ENCODE measurements around the gene HLCS.

HLCS gene

DNA sequence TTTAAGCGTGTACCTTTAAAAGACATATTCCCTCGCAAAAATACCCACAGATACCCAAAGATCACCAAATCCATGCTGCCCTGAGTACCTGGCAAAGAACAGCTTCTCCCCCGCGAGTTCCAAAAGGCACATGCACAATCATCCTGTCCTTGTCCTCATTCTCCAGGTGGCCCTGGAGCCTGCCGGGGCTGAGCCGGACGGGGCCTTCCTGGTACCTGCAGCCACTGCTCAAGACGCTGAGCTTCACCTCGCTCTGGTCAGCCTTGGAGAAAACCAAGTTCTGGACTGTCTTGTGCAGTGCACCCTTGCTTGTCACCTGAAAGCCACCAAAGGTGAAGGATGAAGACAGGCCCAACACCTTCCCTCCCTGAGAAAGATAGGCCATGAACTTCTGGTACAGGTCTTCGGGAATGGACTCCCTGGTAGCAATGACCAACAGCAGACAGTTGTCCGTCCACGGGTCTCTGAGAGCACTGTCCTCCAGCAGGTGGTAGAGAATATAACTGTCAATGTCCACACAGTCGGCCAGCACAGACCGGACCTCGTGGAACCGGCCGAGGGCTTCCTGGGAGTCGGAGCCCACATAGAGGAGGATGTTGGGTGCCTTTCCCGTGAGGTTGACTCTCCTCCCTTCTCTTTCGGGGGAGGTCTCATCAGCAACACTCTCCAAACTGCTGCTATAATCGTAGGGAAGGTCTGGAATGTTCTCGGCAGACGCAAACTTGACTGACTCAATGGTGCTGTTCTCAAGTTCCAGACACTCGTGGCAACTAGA, 29.9 kb downstream of the HLCS start:
- Histone ChIP-seq H3K9ac (ENCODE audit: low read depth, low read length) (no peak overlapping the region), H3K27me3 (ENCODE audit: control insufficient read depth, insufficient read depth, low read length) (no peaks in the 10 kb centered on the region), H3K4me1 (ENCODE audit: control insufficient read depth, insufficient read depth, low read length) (no peaks in the 10 kb centered on the region), H3K4me3 (ENCODE audit: low read depth, low read length) (no peak overlapping the region), H3K9me3 (ENCODE audit: control insufficient read depth, insufficient read depth, low read length) (no peaks in the 10 kb centered on the region), H3K36me3 (ENCODE audit: control insufficient read depth, insufficient read depth, low read length) (peaks cover 8% of the 10 kb centered on the region)

DNA sequence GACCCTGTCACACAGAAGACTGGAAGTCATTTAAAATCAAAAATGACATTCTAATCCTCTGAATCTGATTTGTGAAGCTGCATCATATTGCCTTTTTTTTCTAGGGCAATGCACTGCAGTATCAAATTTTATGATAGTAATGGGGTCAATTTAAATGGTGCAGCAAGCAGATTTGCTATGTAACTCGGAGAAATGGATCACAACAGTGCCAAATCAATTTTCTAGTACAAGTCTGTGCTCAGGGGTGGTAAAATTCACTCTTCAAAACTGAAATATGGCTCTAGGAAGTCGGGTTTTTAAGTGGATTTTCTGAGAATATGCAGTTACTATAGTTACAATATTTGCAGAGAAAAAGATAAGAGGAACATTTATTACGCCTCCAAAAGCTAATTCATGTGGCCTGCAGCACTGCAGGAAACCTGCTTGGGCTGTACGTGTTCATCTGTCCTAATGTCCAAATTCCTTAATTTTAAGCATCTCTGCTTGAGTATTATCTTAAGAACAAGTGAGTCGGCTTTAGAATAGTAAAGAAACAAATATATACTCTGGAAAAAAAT, 31.5 kb downstream of the HLCS start:
- no peaks in the 10 kb centered on the region for H3K4me1 ChIP-seq (ENCODE audit: control insufficient read depth, insufficient read depth, low read length)

DNA sequence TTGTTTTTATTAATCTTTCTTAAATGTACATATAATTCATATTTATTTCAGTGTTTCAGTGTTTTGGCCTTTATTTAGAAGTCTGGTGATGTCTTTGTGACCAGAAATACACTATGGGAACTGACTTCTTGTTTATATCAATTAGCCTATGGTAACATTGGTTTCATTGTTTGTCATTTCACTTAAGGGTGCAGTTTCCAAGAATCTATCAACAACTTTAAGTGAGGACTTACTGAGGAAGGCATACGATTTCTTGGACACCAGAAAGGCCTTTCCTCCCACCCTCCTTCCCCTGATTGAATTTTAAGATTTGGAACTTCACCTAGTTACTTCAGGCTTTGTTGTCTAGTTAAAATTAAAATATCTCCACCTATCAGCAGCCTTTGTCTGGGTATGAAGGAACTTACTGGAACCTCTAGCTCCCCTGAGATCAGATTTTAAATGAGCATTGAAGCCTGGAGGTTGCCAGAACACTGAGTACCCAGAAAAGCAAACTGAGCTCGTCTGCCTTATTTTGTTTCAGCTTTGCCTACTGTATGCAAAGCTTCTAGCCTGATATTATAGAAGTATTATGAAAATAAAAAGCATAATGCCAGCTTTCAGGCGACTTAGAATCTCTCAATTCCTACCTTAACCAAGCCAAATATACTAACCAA, 34.2 kb downstream of the HLCS start:
- Histone ChIP-seq H3K9me3 (ENCODE audit: control insufficient read depth, insufficient read depth, low read length) (no peaks in the 10 kb centered on the region), H3K4me1 (ENCODE audit: control insufficient read depth, insufficient read depth, low read length) (no peaks in the 10 kb centered on the region), H3K9ac (ENCODE audit: low read depth, low read length) (no peak overlapping the region), H3K4me3 (ENCODE audit: low read depth, low read length) (no peak overlapping the region), H3K36me3 (ENCODE audit: control insufficient read depth, insufficient read depth, low read length) (peaks cover 8% of the 10 kb centered on the region), H3K27me3 (ENCODE audit: control insufficient read depth, insufficient read depth, low read length) (no peaks in the 10 kb centered on the region)

More for the DNA sequence above, 31.5 kb downstream of the HLCS start:
- H3K4me3 ChIP-seq (ENCODE audit: low read depth, low read length): no peak overlapping the region
- H3K9me3 ChIP-seq (ENCODE audit: control insufficient read depth, insufficient read depth, low read length): no peaks in the 10 kb centered on the region
- no peak overlapping the region for H3K9ac ChIP-seq (ENCODE audit: low read depth, low read length)
- H3K27me3 ChIP-seq (ENCODE audit: control insufficient read depth, insufficient read depth, low read length): no peaks in the 10 kb centered on the region
- H3K36me3 ChIP-seq (ENCODE audit: control insufficient read depth, insufficient read depth, low read length): peaks cover 8% of the 10 kb centered on the region

DNA sequence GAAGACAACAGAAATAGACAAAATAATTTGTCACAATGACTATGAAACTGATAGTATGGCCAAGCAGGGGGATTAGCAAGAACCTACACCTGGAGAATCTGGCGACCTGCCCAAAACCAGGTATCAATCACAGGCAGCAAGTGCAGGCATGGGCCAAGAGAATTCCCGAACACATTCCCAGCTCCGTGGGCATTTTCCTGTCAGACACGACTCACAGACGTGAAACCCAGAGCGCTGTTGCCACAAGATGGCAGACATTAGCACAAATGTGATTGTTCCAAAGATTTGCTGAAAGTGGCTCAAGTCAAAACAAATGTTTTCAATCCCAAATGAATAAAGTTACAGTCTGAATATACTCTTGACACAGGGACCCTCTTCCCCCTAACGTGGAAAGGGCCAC, 36.8 kb downstream of the HLCS start:
- Histone ChIP-seq H3K36me3 (ENCODE audit: control insufficient read depth, insufficient read depth, low read length) (no peaks in the 10 kb centered on the region), H3K9ac (ENCODE audit: low read depth, low read length) (no peak overlapping the region), H3K9me3 (ENCODE audit: control insufficient read depth, insufficient read depth, low read length) (no peaks in the 10 kb centered on the region), H3K4me1 (ENCODE audit: control insufficient read depth, insufficient read depth, low read length) (no peaks in the 10 kb centered on the region), H3K4me3 (ENCODE audit: low read depth, low read length) (no peak overlapping the region), H3K27me3 (ENCODE audit: control insufficient read depth, insufficient read depth, low read length) (no peaks in the 10 kb centered on the region)

DNA sequence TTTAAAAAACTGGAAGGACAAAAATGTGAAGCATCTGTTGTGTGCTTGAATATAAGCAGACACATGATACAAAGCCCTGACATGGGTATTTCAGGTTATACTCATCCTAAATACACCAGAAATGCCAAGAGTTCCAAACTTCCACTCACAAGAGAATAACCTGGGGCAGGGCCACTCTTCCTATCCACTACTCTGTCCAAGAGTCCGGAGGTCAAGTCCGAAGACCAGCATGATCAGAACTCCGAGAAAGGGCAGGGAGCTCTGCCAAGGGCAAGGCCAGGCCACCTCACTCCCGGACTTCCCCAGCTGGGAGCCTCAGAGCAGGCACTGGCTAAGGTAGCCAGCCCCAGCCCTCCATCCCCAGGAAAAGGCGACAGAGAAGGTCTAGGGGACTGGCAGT, 37.5 kb downstream of the HLCS start:
- Histone ChIP-seq H3K4me3 (ENCODE audit: low read depth, low read length) (no peak overlapping the region), H3K9me3 (ENCODE audit: control insufficient read depth, insufficient read depth, low read length) (no peaks in the 10 kb centered on the region), H3K9ac (ENCODE audit: low read depth, low read length) (no peak overlapping the region), H3K4me1 (ENCODE audit: control insufficient read depth, insufficient read depth, low read length) (no peaks in the 10 kb centered on the region), H3K27me3 (ENCODE audit: control insufficient read depth, insufficient read depth, low read length) (no peaks in the 10 kb centered on the region), H3K36me3 (ENCODE audit: control insufficient read depth, insufficient read depth, low read length) (no peaks in the 10 kb centered on the region)

DNA sequence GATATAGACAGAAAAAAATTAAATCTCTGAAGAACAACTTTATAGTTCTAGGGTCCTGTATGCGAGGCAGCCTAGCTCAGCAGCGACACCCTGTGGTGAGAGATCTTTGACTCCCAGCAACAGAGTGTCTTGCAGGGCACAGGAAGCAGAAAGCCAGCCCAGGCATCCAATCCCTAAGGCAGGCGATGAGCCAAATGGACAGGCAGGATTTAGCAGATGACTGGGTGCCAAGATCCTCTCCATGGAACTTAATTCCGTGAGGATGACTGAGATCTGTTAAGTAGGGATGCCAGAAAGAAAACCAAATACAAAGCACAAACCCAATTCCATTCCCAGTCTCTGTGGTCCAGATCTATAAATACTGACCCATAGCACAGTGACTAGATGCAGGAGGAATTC, 38.8 kb downstream of the HLCS start:
- Histone ChIP-seq H3K27me3 (ENCODE audit: control insufficient read depth, insufficient read depth, low read length) (no peaks in the 10 kb centered on the region), H3K9ac (ENCODE audit: low read depth, low read length) (no peak overlapping the region), H3K4me3 (ENCODE audit: low read depth, low read length) (no peak overlapping the region), H3K9me3 (ENCODE audit: control insufficient read depth, insufficient read depth, low read length) (no peaks in the 10 kb centered on the region), H3K36me3 (ENCODE audit: control insufficient read depth, insufficient read depth, low read length) (no peaks in the 10 kb centered on the region), H3K4me1 (ENCODE audit: control insufficient read depth, insufficient read depth, low read length) (no peaks in the 10 kb centered on the region)

DNA sequence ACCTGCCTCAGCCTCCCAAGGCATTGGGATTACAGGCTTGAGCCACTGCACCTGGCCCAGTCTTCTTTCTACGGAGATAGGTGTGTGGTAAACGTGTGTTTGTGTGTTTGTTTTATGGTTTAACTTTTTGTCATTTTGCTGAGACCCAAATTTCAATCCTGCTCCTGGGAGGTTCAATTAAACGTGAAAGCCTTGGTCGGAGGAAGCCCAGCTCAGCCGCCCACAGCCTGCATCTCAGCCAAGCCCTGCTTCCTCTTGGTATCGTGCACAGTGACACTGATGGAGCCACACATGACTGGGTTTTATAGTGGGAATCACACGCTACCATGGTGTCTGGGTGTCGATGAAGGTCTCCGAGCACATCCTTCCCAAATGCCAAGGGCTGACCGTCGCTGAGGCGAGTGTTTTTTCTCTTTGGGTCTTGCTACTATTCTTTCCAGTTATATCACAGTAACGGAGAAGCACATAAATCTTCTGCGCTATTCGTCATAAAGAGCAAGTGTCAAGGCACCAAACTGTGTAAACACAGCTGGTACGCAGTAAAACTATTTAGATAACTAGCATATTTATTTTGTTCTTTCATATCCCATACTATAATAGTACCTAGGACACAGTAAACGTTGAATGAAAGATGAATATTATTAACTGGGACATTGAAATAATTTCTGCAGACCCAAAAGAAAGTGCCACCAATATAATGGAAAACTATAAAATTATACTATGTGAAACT, 39.3 kb downstream of the HLCS start:
- Histone ChIP-seq H3K27me3 (ENCODE audit: control insufficient read depth, insufficient read depth, low read length) (no peaks in the 10 kb centered on the region), H3K4me3 (ENCODE audit: low read depth, low read length) (no peak overlapping the region), H3K9me3 (ENCODE audit: control insufficient read depth, insufficient read depth, low read length) (no peaks in the 10 kb centered on the region), H3K36me3 (ENCODE audit: control insufficient read depth, insufficient read depth, low read length) (no peaks in the 10 kb centered on the region), H3K9ac (ENCODE audit: low read depth, low read length) (no peak overlapping the region), H3K4me1 (ENCODE audit: control insufficient read depth, insufficient read depth, low read length) (no peaks in the 10 kb centered on the region)

DNA sequence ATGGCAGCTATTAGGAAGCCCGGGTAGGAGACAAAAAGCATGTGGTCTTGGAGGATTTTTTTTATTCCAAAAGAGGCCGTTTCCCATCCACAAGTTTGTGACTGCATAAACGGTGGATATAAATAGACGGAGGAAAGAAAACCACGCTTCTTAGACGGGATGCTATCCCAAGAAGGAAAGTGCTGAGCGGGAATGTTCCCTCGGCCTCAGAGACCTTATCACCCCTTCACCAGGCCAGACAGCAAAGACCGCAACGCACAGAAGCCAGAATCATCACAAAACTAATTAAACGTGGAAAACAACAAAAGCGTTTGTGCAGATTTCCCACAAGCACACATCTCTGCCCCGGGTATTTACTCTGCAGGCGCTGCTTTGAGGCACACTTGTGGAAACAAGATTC, 43.2 kb downstream of the HLCS start:
- no peaks in the 10 kb centered on the region for H3K36me3 ChIP-seq (ENCODE audit: control insufficient read depth, insufficient read depth, low read length)
- no peaks in the 10 kb centered on the region for H3K4me1 ChIP-seq (ENCODE audit: control insufficient read depth, insufficient read depth, low read length)
- no peaks in the 10 kb centered on the region for H3K9me3 ChIP-seq (ENCODE audit: control insufficient read depth, insufficient read depth, low read length)
- no peaks in the 10 kb centered on the region for H3K27me3 ChIP-seq (ENCODE audit: control insufficient read depth, insufficient read depth, low read length)
- H3K9ac ChIP-seq (ENCODE audit: low read depth, low read length): no peak overlapping the region
- no peak overlapping the region for H3K4me3 ChIP-seq (ENCODE audit: low read depth, low read length)

DNA sequence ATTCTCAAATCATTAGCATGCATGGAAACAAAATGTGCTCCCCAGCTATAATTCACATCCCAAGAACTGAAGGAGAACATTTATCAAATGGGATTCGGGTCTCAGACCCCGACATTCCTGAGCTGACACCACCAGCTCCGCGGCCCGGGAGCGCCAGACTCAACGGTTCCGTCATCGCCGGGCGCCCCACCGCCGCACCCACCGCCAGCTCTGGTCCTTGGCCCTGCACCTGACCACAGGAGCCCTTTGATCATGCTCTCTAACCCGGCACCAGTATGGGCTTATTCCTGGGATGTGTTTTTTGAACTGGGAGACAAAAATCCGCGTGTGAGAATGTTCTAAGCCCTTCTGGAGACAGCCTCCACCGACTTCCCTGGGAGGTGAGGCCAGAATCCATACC, 43.6 kb downstream of the HLCS start:
- Histone ChIP-seq H3K36me3 (ENCODE audit: control insufficient read depth, insufficient read depth, low read length) (no peaks in the 10 kb centered on the region), H3K9ac (ENCODE audit: low read depth, low read length) (no peak overlapping the region), H3K4me1 (ENCODE audit: control insufficient read depth, insufficient read depth, low read length) (no peaks in the 10 kb centered on the region), H3K4me3 (ENCODE audit: low read depth, low read length) (no peak overlapping the region), H3K9me3 (ENCODE audit: control insufficient read depth, insufficient read depth, low read length) (no peaks in the 10 kb centered on the region), H3K27me3 (ENCODE audit: control insufficient read depth, insufficient read depth, low read length) (no peaks in the 10 kb centered on the region)

DNA sequence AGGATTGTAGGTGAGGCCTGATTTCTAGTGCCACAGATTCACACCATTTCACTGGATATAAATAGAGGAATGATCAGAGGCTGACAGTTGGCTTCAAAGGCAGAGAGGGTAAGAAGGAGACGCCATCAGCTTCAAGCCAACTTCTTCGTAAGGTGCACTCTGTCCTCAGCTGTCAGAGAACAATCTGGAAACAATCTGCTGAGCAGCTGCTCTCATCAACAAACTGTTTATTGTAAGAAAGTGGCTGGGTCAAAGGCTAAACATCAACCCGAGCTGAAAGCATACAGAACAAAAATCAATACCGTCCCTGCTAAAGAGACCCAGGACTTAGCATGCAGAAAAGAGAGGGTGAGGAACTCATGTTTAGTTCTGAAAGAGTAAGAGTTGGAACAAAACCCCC, 48.2 kb downstream of the HLCS start:
- Histone ChIP-seq H3K4me3 (ENCODE audit: low read depth, low read length) (no peak overlapping the region), H3K4me1 (ENCODE audit: control insufficient read depth, insufficient read depth, low read length) (peaks cover 17% of the 10 kb centered on the region)

DNA sequence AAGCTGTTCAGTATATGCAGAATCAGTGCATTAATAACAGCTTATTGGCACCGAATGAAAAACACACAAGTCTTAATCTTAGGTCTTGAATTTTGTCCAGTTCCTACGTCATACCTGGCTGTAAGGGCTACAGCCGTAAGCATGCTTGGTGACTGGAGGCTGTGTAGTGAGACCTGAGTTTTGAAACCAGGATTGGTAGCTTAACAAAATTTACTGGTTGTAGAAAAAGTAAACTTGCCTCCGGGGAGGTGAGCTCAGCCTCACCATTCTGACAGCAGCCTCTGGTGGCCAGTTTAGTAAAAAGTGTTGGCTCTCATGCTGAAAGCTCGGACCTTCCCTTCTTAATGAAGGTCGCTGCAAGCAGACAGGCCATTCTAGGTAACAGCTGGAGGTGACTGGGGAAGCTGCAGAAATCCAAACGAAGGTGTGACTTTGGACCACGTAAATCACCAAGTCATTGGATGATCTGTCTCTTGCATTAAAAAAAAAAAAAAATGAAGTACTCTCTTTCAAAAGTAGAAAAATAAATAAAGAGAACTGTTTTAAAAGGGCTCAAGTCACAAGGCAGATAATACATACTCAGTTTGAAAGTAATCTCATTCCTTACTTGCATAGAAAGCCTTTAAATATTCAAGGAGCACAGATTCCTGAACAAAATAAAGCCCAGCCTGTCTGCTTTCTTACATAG, 48.9 kb downstream of the HLCS start:
- Histone ChIP-seq H3K27me3 (ENCODE audit: control insufficient read depth, insufficient read depth, low read length) (no peaks in the 10 kb centered on the region), H3K9ac (ENCODE audit: low read depth, low read length) (no peak overlapping the region), H3K36me3 (ENCODE audit: control insufficient read depth, insufficient read depth, low read length) (no peaks in the 10 kb centered on the region), H3K4me1 (ENCODE audit: control insufficient read depth, insufficient read depth, low read length) (peaks cover 17% of the 10 kb centered on the region), H3K9me3 (ENCODE audit: control insufficient read depth, insufficient read depth, low read length) (no peaks in the 10 kb centered on the region), H3K4me3 (ENCODE audit: low read depth, low read length) (no peak overlapping the region)

More for the DNA sequence above, 48.2 kb downstream of the HLCS start:
- no peaks in the 10 kb centered on the region for H3K27me3 ChIP-seq (ENCODE audit: control insufficient read depth, insufficient read depth, low read length)
- H3K36me3 ChIP-seq (ENCODE audit: control insufficient read depth, insufficient read depth, low read length): no peaks in the 10 kb centered on the region
- H3K9ac ChIP-seq (ENCODE audit: low read depth, low read length): no peak overlapping the region
- H3K9me3 ChIP-seq (ENCODE audit: control insufficient read depth, insufficient read depth, low read length): no peaks in the 10 kb centered on the region

Data from iPS-15b (cell line).